ENCODE results near the gene RARS2.
"Not testable (repeated sequence)": the region's sequence is repeated elsewhere in the genome, so short reads cannot be mapped to it uniquely, and the experiment has no call there.

Gene RARS2

DNA sequence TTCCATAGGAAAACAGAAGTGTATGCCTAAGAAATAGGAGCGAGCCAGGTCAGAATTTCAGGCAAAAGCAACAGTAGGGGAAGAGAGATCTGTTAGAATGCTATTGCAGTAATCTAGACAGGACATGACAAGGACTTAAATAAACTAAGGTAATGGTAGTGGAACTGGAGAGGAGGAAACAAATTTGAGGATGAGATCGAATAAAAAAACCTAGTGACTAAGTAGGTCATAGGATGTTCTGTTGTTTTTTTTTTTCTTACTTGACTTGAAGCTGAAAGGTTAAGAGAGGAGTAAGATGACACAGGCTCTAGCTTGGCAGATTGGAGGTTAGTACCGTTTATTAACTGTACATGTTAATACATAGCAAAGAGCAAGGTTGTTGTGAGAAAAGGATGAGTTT is 28.7 kb upstream of the RARS2 start:
- no peaks in the 10 kb centered on the region for H3K36me3 ChIP-seq (ENCODE audit: insufficient read depth, low read length)
- H3K4me2 ChIP-seq (ENCODE audit: low read depth, low read length, poor library complexity, severe bottlenecking) = no peak overlapping the region
- no peak overlapping the region for H3K4me3 ChIP-seq (ENCODE audit: low read length, poor library complexity, severe bottlenecking)
- H4K20me1 ChIP-seq (ENCODE audit: insufficient read depth, low read length, poor library complexity, severe bottlenecking) = no peaks in the 10 kb centered on the region
- no peaks in the 10 kb centered on the region for H3K9me3 ChIP-seq (ENCODE audit: insufficient read depth, low read depth, low read length)
- no peaks in the 10 kb centered on the region for H3K27me3 ChIP-seq (ENCODE audit: insufficient read depth, low read length, poor library complexity, severe bottlenecking)
- H2AFZ ChIP-seq (ENCODE audit: low read length) = no peak overlapping the region
- H3K79me2 ChIP-seq (ENCODE audit: insufficient read depth, low read length) = no peaks in the 10 kb centered on the region
- H3K9ac ChIP-seq (ENCODE audit: low read depth, low read length, poor library complexity, severe bottlenecking) = no peak overlapping the region
- H3F3A ChIP-seq (ENCODE audit: low read depth) = no peaks in the 10 kb centered on the region
- TF ChIP-seq, protein P1, sequence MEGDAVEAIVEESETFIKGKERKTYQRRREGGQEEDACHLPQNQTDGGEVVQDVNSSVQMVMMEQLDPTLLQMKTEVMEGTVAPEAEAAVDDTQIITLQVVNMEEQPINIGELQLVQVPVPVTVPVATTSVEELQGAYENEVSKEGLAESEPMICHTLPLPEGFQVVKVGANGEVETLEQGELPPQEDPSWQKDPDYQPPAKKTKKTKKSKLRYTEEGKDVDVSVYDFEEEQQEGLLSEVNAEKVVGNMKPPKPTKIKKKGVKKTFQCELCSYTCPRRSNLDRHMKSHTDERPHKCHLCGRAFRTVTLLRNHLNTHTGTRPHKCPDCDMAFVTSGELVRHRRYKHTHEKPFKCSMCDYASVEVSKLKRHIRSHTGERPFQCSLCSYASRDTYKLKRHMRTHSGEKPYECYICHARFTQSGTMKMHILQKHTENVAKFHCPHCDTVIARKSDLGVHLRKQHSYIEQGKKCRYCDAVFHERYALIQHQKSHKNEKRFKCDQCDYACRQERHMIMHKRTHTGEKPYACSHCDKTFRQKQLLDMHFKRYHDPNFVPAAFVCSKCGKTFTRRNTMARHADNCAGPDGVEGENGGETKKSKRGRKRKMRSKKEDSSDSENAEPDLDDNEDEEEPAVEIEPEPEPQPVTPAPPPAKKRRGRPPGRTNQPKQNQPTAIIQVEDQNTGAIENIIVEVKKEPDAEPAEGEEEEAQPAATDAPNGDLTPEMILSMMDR (conservative IDR thresholded peaks at IDR 0.05; ENCODE audit: low read length) = no peak
- TF ChIP-seq EZH2phosphoT487 (IDR thresholded peaks at IDR 0.05; ENCODE audit: borderline replicate concordance) = no peak
- H3K9me2 ChIP-seq (replicated peaks; ENCODE audit: low read depth, low read length) = no peaks in the 10 kb centered on the region
- H3K4me1 ChIP-seq (ENCODE audit: insufficient read depth, low read length, poor library complexity, severe bottlenecking) = no peaks in the 10 kb centered on the region

DNA sequence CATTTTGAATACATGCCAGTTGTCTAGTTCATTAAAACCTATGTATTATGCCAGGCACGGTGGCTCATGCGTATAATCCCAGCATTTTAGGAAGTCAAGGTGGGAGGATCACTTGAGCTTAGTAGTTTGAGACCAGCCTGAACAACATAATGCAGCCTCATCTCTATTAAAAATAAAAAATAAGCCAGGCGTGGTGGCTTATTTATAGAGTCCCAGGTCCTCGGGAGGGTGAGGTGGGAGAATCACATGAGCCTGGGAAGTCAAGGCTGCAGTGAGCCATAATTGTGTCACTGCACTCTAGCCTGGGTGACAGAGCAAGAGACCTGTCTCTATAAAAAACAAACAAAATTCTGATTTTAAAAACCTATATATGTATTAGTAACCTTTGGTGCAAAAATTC is 27.6 kb upstream of the RARS2 start:
- Histone ChIP-seq H3K4me1 (ENCODE audit: insufficient read depth, low read length, poor library complexity, severe bottlenecking) (no peaks in the 10 kb centered on the region), H4K20me1 (ENCODE audit: insufficient read depth, low read length, poor library complexity, severe bottlenecking) (no peaks in the 10 kb centered on the region), H3K27me3 (ENCODE audit: insufficient read depth, low read length, poor library complexity, severe bottlenecking) (no peaks in the 10 kb centered on the region), H3K79me2 (ENCODE audit: insufficient read depth, low read length) (no peaks in the 10 kb centered on the region), H3K4me2 (ENCODE audit: low read depth, low read length, poor library complexity, severe bottlenecking) (no peak overlapping the region), H3F3A (ENCODE audit: low read depth) (no peaks in the 10 kb centered on the region), H2AFZ (ENCODE audit: low read length) (no peak overlapping the region), H3K9me3 (ENCODE audit: insufficient read depth, low read depth, low read length) (no peaks in the 10 kb centered on the region), H3K36me3 (ENCODE audit: insufficient read depth, low read length) (peaks cover 6% of the 10 kb centered on the region; the same call in 1 of the 2 replicates), H3K9me2 (replicated peaks; ENCODE audit: low read depth, low read length) (no peaks in the 10 kb centered on the region), H3K9ac (ENCODE audit: low read depth, low read length, poor library complexity, severe bottlenecking) (no peak overlapping the region), H3K4me3 (ENCODE audit: low read length, poor library complexity, severe bottlenecking) (no peak overlapping the region)
- TF ChIP-seq, protein P1 (conservative IDR thresholded peaks at IDR 0.05; ENCODE audit: low read length) = no peak
- TF ChIP-seq EZH2phosphoT487 (IDR thresholded peaks at IDR 0.05; ENCODE audit: borderline replicate concordance) = no peak

DNA sequence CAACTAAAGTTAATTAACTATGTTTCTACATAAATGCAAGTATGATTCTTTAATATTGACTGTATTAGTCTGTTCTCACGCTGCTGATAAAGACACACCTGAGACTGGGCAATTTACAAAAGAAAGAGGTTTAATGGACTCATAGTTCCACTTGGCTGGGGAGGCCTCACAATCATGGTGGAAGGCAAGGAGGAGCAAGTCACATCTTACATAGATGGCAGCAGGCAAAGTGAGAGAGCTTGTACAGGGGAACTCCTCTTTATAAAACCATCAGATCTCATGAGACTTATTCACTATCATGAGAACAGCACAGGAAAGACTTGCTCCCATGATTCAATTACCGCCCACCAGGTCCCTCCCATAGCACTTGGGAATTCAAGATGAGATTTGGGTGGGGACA is 23.2 kb upstream of the RARS2 start:
- not testable (repeated sequence) for H3K9me3 ChIP-seq (ENCODE audit: insufficient read depth, low read depth, low read length); H3K4me2 ChIP-seq (ENCODE audit: low read depth, low read length, poor library complexity, severe bottlenecking); H3F3A ChIP-seq (ENCODE audit: low read depth); H2AFZ ChIP-seq (ENCODE audit: low read length); H3K9ac ChIP-seq (ENCODE audit: low read depth, low read length, poor library complexity, severe bottlenecking); H3K9me2 ChIP-seq (replicated peaks; ENCODE audit: low read depth, low read length); H4K20me1 ChIP-seq (ENCODE audit: insufficient read depth, low read length, poor library complexity, severe bottlenecking); H3K4me3 ChIP-seq (ENCODE audit: low read length, poor library complexity, severe bottlenecking); H3K36me3 ChIP-seq (ENCODE audit: insufficient read depth, low read length); H3K79me2 ChIP-seq (ENCODE audit: insufficient read depth, low read length); H3K27me3 ChIP-seq (ENCODE audit: insufficient read depth, low read length, poor library complexity, severe bottlenecking); H3K4me1 ChIP-seq (ENCODE audit: insufficient read depth, low read length, poor library complexity, severe bottlenecking)

DNA sequence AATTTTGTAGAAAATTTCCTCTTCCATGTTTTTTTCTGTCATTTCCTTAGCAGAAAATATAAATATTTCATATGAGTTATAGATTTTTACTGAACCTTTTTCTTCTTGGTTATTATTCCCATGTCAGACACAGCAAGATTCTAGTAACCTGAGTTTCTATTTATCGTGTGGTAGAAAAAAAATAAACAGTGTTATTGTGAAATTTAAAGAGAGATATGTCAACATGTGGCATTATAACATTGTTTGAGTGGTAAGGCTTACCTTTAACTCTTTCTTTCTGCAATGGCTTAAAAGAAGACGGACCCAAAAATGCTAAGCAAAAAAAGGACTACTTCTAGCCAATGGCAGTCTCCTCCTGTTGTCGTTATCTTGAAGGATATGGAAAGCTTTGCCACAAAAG is 19.0 kb upstream of the RARS2 start:
- H3F3A ChIP-seq (ENCODE audit: low read depth) = no peaks in the 10 kb centered on the region
- no peak overlapping the region for H3K4me3 ChIP-seq (ENCODE audit: low read length, poor library complexity, severe bottlenecking)
- TF ChIP-seq, protein P1 (conservative IDR thresholded peaks at IDR 0.05; ENCODE audit: low read length) = no peak
- no peak for TF ChIP-seq EZH2phosphoT487 (IDR thresholded peaks at IDR 0.05; ENCODE audit: borderline replicate concordance)
- H3K9me3 ChIP-seq (ENCODE audit: insufficient read depth, low read depth, low read length) = no peaks in the 10 kb centered on the region
- peaks cover 6% of the 10 kb centered on the region; the same call in 1 of the 2 replicates for H3K36me3 ChIP-seq (ENCODE audit: insufficient read depth, low read length)
- H3K79me2 ChIP-seq (ENCODE audit: insufficient read depth, low read length) = no peaks in the 10 kb centered on the region
- no peak overlapping the region for H2AFZ ChIP-seq (ENCODE audit: low read length)
- no peaks in the 10 kb centered on the region for H4K20me1 ChIP-seq (ENCODE audit: insufficient read depth, low read length, poor library complexity, severe bottlenecking)
- no peak overlapping the region for H3K9ac ChIP-seq (ENCODE audit: low read depth, low read length, poor library complexity, severe bottlenecking)
- H3K4me2 ChIP-seq (ENCODE audit: low read depth, low read length, poor library complexity, severe bottlenecking) = no peak overlapping the region
- no peaks in the 10 kb centered on the region for H3K27me3 ChIP-seq (ENCODE audit: insufficient read depth, low read length, poor library complexity, severe bottlenecking)
- H3K9me2 ChIP-seq (replicated peaks; ENCODE audit: low read depth, low read length) = no peaks in the 10 kb centered on the region
- H3K4me1 ChIP-seq (ENCODE audit: insufficient read depth, low read length, poor library complexity, severe bottlenecking) = no peaks in the 10 kb centered on the region
